ENCODE measurements around the gene ATF2.

DNA sequence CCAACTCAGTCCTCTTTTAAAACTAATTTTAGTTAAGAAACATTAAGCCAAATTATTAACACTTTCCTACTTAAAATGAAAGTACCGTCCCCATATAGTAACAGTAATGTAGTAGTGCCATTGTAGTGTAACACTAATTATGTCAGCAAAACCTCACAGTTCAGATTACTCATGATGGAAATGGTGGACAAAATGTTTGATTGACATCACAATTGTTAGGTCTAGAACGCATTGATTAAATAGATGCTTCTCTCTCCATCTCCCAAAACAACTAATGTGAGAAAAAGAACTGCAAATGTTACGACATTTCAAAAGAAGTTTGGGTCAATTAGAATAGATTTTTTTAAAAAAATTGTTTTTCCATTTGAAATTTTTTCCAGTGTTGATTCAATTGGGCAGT, 1.2 kb upstream of the ATF2 start:
- TF ChIP-seq, protein P1, sequence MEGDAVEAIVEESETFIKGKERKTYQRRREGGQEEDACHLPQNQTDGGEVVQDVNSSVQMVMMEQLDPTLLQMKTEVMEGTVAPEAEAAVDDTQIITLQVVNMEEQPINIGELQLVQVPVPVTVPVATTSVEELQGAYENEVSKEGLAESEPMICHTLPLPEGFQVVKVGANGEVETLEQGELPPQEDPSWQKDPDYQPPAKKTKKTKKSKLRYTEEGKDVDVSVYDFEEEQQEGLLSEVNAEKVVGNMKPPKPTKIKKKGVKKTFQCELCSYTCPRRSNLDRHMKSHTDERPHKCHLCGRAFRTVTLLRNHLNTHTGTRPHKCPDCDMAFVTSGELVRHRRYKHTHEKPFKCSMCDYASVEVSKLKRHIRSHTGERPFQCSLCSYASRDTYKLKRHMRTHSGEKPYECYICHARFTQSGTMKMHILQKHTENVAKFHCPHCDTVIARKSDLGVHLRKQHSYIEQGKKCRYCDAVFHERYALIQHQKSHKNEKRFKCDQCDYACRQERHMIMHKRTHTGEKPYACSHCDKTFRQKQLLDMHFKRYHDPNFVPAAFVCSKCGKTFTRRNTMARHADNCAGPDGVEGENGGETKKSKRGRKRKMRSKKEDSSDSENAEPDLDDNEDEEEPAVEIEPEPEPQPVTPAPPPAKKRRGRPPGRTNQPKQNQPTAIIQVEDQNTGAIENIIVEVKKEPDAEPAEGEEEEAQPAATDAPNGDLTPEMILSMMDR (IDR thresholded peaks at IDR 0.05), result no peak
- TF ChIP-seq POLR2A (IDR thresholded peaks at IDR 0.05) (no peak), EP300 (IDR thresholded peaks at IDR 0.05) (no peak)

Measured in sigmoid colon (tissue), 4 donors.